HEK293T (cell line): ENCODE results near the gene TRPV4.

Experiments used
- ARNT ChIP-seq: fragments of 450-650 bp; IDR thresholded peaks from 2 replicates; pipeline ENCODE4 v1.6.1; 2017; ENCODE audit warnings: mild to moderate bottlenecking
- FOXA1 ChIP-seq: fragments of 450-650 bp; IDR thresholded peaks from 2 replicates; pipeline ENCODE4 v1.6.1; 2016; ENCODE audit warnings: mild to moderate bottlenecking
- FOXK2 ChIP-seq: fragments of 450-650 bp; IDR thresholded peaks from 2 replicates; pipeline ENCODE4 v1.6.1; 2016; ENCODE audit warnings: mild to moderate bottlenecking
- FOXM1 ChIP-seq: fragments of 450-650 bp; IDR thresholded peaks from 2 replicates; pipeline ENCODE4 v1.6.1; 2017; ENCODE audit warnings: mild to moderate bottlenecking, borderline replicate concordance
- HDGF ChIP-seq: fragments of 450-650 bp; IDR thresholded peaks from 2 replicates; pipeline ENCODE4 v1.6.1; 2017; ENCODE audit warnings: antibody characterized with exemption, borderline replicate concordance
- LEF1 ChIP-seq: fragments of 450-650 bp; IDR thresholded peaks from 2 replicates; pipeline ENCODE4 v1.6.1; 2017; ENCODE audit warnings: mild to moderate bottlenecking, borderline replicate concordance
- NFRKB ChIP-seq: fragments of 450-650 bp; IDR thresholded peaks from 2 replicates; pipeline ENCODE4 v1.6.1; 2016; ENCODE audit warnings: mild to moderate bottlenecking, moderate library complexity
- SUZ12 ChIP-seq: fragments of 450-650 bp; IDR thresholded peaks from 2 replicates; pipeline ENCODE4 v1.6.1; 2016; ENCODE audit warnings: mild to moderate bottlenecking
- TARDBP ChIP-seq: fragments of 450-650 bp; IDR thresholded peaks from 2 replicates; pipeline ENCODE4 v1.6.1; 2016
- ZNF384 ChIP-seq: fragments of 450-650 bp; IDR thresholded peaks from 2 replicates; pipeline ENCODE4 v1.6.1; 2016

DNA sequence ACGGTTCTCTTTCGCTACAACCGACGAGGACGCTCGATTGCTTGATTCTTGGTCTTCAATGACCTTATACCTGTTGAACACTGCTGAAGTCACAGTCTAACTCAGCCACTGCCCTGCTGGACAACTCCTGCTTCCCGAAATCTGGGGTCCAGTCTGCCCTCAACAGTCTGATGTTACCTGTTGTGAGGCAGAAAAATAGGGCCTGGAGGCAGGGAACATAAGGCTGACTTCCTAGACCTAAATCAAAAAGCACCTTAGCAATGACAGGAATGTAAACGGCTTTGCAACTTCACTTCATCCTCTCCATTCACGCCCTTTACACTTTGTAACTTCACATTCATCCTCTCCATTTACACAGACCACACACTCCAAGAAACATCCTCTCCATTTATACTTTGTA lies 47.7 kb upstream of the TRPV4 start:
- TF ChIP-seq SUZ12 (no peak), ARNT (no peak), FOXK2 (no peak), ZNF384 (no peak), FOXM1 (no peak), HDGF (no peak), FOXA1 (no peak), TARDBP (no peak), LEF1 (no peak), NFRKB (no peak)
